SK-N-MC (cell line): ENCODE measurements around the gene ADAP1.
A peak's percentile ranks its signal among the peaks of the same experiment; 100 is the strongest.

Experiments
- DNase-seq: peaks from one replicate; pipeline ENCODE4 v3.0.0-alpha.2; 2011; ENCODE audit warnings: low read depth, low spot score
- H3K27ac ChIP-seq: fragments of 200-600 bp; sonication (generic); 2 replicates; pipeline ENCODE4 v1.5.1; 2016; ENCODE audit warnings: mixed run types
- H3K36me3 ChIP-seq: fragments of 200-600 bp; sonication (generic); 2 replicates; pipeline ENCODE4 v1.6.1; 2017; ENCODE audit warnings: antibody characterized with exemption, low read length, mixed read lengths; ENCODE audit not compliant: insufficient read depth
- H3K4me3 ChIP-seq: fragments of 200-600 bp; sonication (generic); 2 replicates; pipeline ENCODE4 v1.5.1; 2016
- H3K9ac ChIP-seq: fragments of 200-600 bp; sonication (generic); 2 replicates; pipeline ENCODE4 v1.8.0; 2017; ENCODE audit warnings: mixed run types, mixed read lengths; ENCODE audit not compliant: insufficient read length
- H3K9me3 ChIP-seq: fragments of 200-600 bp; sonication (generic); 2 replicates; pipeline ENCODE4 v1.6.1; 2017; ENCODE audit warnings: low read depth, mild to moderate bottlenecking, antibody characterized with exemption, low read length, moderate library complexity, mixed read lengths
- EZH2 ChIP-seq: fragments of 200-600 bp; sonication (generic); IDR thresholded peaks from one replicate; pipeline ENCODE4 v1.6.1; 2017; ENCODE audit warnings: antibody characterized with exemption
- FOXP2 ChIP-seq: optimal IDR thresholded peaks from 2 replicates; pipeline ENCODE3; 2011; ENCODE audit warnings: mild to moderate bottlenecking, moderate library complexity; ENCODE audit not compliant: insufficient read depth; ENCODE audit errors: extremely low read length, control extremely low read depth
- POLR2AphosphoS5 ChIP-seq: IDR thresholded peaks from 2 replicates; pipeline ENCODE4 v1.6.1; 2012; ENCODE audit warnings: mild to moderate bottlenecking, low read depth, low read length, borderline replicate concordance

ADAP1 gene

GRCh38 chr7:978049-978346, 23.5 kb upstream of the ADAP1 start:
- peaks cover 4% of the 10 kb centered on the region for H3K36me3 ChIP-seq
- H3K9ac ChIP-seq: no peak overlapping the region
- no peak for TF ChIP-seq POLR2AphosphoS5
- TF ChIP-seq EZH2: no peak
- no peak for TF ChIP-seq FOXP2
- H3K27ac ChIP-seq: no peak overlapping the region
- H3K9me3 ChIP-seq: no peaks in the 10 kb centered on the region
- no peak overlapping the region for H3K4me3 ChIP-seq
- DNase-seq: no peak

GRCh38 chr7:977326-978048, 23.0 kb upstream of the ADAP1 start:
- peak overlapping the region; percentile 46; the same call in 1 of the 2 replicates for H3K27ac ChIP-seq
- TF ChIP-seq POLR2AphosphoS5 (no peak), EZH2 (no peak), FOXP2 (no peak)
- no peaks in the 10 kb centered on the region for H3K9me3 ChIP-seq
- DNase-seq: no peak
- H3K36me3 ChIP-seq: peaks cover 9% of the 10 kb centered on the region
- no peak overlapping the region for H3K9ac ChIP-seq
- no peak overlapping the region for H3K4me3 ChIP-seq

- no peak for DNase-seq
- no peak for TF ChIP-seq POLR2AphosphoS5
- TF ChIP-seq EZH2: no peak
- no peak for TF ChIP-seq FOXP2
- H3K36me3 ChIP-seq: peaks cover 15% of the 10 kb centered on the region
- H3K27ac ChIP-seq: no peak overlapping the region
- H3K9me3 ChIP-seq: no peaks in the 10 kb centered on the region
- H3K4me3 ChIP-seq: no peak overlapping the region
- H3K9ac ChIP-seq: no peak overlapping the region
Measured at GRCh38 chr7:976901-977325, 22.4 kb upstream of the ADAP1 start.

GRCh38 chr7:975702-976473, 21.4 kb upstream of the ADAP1 start:
- Histone ChIP-seq H3K9ac (peak overlapping the region; percentile 67), H3K9me3 (no peaks in the 10 kb centered on the region), H3K27ac (no peak overlapping the region), H3K4me3 (peak overlapping the region; percentile 98), H3K36me3 (peaks cover 22% of the 10 kb centered on the region)
- no peak for TF ChIP-seq EZH2
- peak; percentile 36 for TF ChIP-seq FOXP2
- no peak for TF ChIP-seq POLR2AphosphoS5
- DNase-seq: no peak

- peak within 1 kb of the TSS; percentile 64 for H3K27ac ChIP-seq
- TF ChIP-seq POLR2AphosphoS5 (peak; percentile 90), FOXP2 (no peak), EZH2 (no peak)
- peaks cover 27% of the 10 kb centered on the region for H3K36me3 ChIP-seq
- DNase-seq: peak; percentile 32
- H3K9me3 ChIP-seq: no peaks in the 10 kb centered on the region
- H3K4me3 ChIP-seq: peak within 1 kb of the TSS; percentile 98
- peak within 1 kb of the TSS; percentile 92 for H3K9ac ChIP-seq
Measured at GRCh38 chr7:974820-975681, 20.6 kb upstream of the ADAP1 start, which contains the start of gene COX19. Gene COX19 (minus strand): TSS chr7:975549. CDS start chr7:975509, 40 bp downstream.

GRCh38 chr7:974172-974571, 19.7 kb upstream of the ADAP1 start:
- peaks cover 31% of the 10 kb centered on the region for H3K36me3 ChIP-seq
- TF ChIP-seq EZH2: no peak
- TF ChIP-seq FOXP2: no peak
- no peak for TF ChIP-seq POLR2AphosphoS5
- peak overlapping the region; percentile 92 for H3K9ac ChIP-seq
- no peak overlapping the region for H3K27ac ChIP-seq
- DNase-seq: no peak
- peak overlapping the region; percentile 98 for H3K4me3 ChIP-seq
- H3K9me3 ChIP-seq: no peaks in the 10 kb centered on the region

GRCh38 chr7:973312-973711, 18.8 kb upstream of the ADAP1 start:
- DNase-seq: no peak
- H3K9me3 ChIP-seq: no peaks in the 10 kb centered on the region
- peak overlapping the region; percentile 3; the same call in 1 of the 2 replicates for H3K27ac ChIP-seq
- H3K4me3 ChIP-seq: no peak overlapping the region
- H3K9ac ChIP-seq: no peak overlapping the region
- no peak for TF ChIP-seq EZH2
- no peak for TF ChIP-seq FOXP2
- TF ChIP-seq POLR2AphosphoS5: no peak
- peaks cover 40% of the 10 kb centered on the region for H3K36me3 ChIP-seq
